NOMO-1 treated with dmso at 0.1 percent for 144 hours (cell line): ENCODE measurements around the gene TAF1B.

ENCODE experiments used
- DNase-seq: peaks from one replicate; lab custom pipeline; 2025; ENCODE audit not compliant: unreplicated experiment; lab: John Stamatoyannopoulos, UW

Gene TAF1B

DNA sequence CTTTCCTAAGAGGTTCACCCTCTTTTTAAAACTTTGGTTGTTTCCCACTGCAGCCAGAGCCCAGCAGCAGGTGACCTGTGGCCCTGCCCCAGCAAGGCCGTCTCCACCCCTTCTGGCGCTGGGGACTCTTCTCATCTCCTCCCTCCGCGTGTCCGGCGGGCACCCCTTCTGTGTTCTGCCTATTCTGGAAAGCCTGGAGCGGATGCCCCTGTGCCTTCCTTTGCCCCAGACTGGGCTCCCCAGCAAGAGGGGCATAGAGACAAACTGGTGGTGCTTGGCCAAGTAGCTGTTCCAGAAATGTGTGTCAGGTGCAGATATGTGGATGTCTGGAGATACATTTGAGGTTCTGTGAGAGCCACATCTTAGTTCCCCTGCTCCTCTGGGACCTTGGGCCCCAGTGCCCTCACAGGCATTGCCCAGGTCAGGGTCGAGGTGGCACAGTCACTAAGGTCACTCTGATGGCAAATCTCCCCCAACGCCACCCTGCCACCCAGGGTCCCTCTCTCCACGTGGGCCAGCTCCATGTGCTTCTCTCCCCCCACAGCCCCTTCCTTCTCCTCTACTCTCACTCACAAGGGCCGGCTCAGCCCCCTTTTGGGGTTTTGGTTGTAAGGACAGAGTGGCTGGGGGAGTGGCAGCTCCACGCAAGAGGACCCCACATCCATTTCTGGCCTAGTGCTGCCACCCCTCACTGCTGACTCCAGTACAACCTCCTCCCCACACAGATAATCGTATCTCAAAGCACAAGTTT is 35.5 kb upstream of the TAF1B start:
- no peak for DNase-seq

DNA sequence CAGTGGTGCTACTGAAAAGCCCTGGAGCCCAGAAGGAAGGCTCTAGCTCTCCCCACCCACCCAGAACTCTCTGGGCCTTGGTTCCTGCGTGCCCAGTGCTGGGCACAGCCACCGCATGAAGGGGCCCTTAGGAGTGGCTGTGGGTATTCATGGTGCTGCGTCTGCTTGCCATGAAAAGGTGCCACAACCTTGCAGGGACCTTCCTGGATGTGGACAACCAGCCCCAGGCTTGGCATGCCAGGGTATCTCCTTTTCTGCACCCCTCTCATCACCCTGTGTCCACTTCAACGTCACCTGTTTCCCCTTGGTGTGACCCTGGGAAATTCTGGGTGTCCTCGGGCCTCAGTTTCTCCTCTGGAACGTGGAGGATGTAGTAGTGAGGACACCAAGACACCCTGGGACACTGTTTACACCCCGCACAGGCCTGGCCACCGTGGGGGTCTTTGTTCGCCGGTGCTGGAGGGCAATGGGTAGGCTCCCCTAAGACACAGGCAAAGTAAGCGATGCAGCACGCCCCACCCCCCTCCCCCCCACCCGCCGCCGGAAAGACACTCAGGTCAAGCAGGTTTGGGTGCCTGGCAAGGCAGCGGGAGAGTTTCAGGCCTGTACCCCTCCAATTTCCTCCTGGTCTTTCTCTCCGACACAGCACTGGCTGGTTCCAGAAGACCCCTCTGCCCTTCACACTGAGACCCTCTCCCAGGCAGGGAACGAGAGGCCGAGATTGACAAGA is 34.8 kb upstream of the TAF1B start:
- DNase-seq = no peak

DNA sequence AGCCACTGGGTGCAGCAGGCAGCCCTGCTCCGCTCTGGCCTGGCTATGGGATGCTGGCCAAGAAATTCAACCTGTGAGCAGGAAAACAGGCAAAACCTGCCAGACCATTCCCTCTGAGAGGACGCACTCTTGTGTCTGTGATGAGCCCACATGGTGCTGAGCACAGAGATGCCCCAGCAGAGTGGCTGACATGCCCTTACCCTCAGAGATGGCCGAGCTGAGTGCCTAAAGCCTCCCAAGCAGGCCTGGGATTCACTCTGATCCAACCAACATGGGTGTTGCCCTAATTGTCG is 34.3 kb upstream of the TAF1B start:
- DNase-seq = no peak

DNA sequence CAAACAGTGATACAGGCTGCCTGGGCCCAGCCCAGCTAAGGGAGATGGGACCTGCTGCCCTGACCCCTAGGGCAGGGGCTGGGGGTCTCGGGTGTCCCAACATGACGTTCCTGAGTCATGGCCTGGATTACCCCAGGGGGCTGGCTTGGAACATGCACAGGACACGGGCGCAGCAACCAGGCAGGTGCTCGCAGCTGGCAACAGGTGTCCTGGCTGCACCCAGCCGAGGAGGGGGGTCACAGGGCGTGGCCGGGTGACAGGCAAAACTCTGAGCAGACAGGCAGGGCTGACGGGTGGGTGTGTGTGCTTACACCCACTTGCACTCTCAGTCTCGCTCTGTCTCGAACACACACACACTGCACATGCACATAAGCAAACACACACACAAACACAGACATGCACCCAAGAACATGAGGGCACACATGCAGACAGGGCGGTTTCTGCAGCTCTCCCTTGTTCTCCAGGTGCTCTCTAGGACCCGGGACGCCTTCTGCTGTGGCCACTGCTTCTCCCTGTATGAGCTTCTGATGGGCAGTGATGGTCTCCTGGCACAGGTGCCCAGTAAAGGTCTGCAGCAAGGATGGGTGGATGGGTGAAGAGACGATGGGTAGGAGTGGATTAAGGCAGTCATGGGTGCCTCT is 33.7 kb upstream of the TAF1B start:
- DNase-seq = no peak

DNA sequence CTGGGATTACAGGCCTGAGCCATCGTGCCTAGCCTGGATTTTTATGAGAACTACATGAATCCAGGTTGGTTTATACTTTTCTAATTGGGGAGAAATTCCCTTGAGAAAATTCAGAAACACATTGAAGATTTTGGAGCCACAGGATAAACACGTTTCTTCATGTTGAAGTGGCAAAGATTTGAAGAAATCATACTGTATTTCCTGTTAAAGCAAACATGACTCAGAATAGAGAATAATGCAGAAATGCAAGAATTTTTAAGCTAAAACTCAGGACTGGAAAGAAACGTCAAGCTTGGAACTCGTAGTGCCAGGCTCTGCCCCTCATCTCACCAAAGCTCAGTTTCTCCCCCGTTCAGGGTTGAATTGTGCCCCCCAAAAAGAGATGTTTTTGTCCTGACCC is 32.1 kb upstream of the TAF1B start:
- no peak for DNase-seq

DNA sequence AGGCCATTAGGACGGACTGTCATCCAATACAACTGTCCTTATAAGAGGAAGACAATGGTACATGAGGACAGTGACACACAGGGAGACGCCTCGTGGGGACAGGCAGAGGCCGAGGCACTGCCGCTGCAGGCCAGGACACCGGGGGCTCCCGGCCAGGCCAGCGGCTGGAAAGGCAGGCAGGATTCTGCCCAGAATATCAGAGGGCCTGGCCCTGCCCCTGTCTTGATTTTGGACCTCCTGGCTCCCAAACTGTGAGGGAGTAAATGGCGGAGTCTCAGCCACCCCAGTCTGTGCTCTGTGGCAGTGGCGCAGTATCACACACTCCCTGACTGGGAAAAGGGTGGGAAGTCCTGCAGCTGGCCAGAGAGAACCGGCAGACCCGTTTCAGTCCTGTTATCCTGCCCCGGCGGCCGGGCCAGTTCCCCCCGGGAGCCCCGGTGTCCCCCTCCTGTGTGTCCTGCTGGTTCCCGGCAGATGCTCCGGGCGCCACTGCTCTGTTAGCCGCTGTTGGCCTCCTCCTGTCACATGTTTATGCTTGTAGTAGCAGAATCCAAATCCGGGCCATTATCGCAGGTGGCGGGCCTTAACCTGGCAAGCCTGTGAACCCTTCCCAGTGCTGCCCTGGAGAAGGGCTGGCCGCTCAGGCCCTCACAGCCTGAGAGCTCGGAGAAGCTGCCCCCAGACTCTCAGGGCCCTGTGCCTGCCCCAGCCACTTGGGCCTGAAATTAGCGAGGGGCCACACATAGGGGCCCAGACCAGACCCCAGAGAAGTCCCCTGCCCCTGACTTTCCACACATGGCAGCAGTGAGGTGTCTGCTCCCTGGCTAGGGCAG is 31.4 kb upstream of the TAF1B start:
- DNase-seq = no peak

DNA sequence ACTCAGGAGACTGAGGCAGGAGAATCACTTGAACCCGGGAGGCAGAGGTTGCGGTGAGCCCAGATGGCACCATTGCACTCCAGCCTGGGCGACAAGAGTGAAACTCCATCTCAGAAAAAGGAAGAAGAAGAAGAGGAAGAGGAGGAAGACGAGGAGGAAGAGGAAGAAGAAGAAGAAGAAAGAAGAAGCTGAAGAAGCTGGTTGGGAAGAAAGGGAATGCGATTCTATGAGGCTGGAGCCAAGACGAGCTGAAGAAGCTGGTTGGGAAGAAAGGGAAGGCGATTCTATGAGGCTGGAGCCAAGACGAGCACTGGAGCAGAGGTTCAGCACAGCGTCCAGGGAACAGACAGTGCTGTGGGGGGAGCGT is 30.3 kb upstream of the TAF1B start:
- DNase-seq = no peak

DNA sequence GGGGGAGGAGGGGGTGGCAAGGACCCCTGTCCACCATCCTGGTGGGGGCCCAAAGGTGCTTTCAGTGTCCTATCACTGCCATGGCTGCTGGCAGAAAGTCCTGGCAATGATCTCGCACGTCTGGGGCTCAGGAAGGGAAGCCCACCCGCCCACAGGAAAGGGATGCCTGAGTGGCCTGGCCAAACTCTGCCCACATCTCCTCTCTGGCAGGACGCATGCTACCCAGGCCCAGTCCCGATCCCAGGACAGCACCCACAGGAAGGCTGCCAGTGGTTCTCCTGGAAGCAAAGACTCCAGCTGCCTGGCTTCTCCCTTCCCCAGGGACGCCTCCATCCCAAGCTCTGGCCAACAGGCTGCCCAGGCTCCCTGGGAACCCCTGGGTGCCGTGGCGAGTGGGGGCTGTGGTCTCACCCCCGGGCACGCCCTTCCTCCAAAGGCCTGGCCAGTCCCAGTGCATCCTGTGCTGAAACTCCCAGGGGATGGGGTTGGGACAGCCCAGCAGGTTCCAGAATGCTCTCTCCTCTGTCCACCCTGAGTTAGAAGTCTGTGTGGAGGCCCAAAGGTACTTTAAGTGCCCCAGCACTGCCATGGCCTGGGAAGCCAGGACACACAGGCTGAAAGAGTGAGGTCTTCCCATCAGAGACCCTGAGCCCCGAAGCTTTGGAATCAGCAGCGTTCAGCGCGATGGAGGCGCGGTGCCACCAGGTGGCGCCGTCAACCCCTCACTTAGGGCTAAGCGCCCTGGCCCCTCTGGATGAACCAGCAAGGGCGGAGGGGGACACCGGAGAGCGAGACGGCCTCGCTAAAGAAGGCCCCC is 29.8 kb upstream of the TAF1B start:
- DNase-seq = peak; percentile 34

DNA sequence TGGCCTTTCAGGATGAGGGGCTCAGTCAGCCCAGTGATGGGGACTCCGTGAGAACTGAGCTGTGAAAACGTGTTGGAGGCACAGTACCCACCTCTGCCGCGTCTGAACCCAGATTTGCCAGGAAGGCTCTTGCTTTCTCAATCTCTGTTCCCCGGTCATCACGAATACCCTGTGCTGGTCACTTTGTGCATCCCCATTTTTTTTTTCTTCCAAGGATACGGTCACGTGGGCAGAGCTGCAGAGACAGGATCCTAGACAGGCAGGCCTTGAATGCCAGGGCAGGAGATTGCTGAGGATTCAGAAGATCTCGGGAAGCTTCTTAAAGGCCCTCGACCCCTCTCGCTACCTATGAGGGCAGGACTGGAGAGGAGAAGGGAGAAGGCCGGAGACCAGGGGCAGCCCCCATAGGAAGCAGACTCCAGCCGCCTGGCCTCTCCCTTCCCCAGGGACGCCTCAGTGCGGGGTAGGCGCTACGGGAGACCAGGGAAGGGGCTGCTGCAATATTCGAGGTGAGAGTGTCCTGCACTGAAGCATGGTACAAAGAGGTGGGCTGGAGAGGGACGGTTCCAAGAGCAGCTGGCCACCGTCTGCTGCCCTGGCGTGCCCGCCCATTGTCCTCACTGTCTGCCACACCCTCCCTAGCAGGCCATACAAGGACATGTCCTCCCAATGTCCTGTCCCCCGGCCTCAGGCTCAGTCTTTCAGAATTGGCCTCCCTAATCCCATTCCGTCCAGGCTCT is 29.0 kb upstream of the TAF1B start:
- no peak for DNase-seq

DNA sequence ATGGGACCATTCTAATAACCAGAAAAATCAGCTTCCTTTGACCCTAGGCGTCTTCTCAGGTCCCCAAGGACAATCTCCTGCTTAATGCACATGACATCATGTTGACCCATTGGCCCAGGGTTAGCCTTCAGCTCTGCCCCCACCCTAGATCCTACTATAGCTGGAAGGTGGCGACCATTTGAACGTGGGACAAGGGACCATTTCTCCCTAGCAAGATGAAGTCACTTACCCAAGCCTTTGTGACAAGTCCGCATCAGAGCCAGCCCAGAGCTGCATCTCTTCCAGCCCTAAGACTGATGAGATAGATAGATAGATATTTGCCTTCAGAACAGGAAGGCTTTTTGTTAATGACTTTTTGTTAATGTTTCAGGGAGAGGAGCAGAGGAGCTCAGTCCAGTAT is 28.2 kb upstream of the TAF1B start:
- DNase-seq = no peak

DNA sequence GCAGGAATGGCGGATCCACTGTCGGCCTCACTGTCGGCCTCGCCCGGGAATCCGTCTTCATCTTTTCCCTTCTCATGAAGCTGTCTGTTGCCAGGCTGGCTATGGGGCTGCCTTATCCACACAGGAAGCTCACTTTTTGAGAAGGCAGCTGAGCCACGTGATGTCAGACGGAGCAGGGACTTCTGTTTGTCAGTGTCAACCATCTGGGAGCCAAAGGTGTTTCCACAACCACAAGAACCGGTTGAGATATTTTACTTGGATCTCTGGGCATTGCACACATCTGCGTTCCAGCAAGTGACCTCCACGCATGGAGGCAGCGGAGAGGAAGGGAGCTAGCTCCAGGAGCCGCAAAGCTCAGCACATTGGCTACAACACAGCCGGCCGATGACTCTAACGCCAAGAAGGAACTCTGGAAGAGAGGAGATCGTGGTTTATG is 27.4 kb upstream of the TAF1B start:
- DNase-seq = no peak

DNA sequence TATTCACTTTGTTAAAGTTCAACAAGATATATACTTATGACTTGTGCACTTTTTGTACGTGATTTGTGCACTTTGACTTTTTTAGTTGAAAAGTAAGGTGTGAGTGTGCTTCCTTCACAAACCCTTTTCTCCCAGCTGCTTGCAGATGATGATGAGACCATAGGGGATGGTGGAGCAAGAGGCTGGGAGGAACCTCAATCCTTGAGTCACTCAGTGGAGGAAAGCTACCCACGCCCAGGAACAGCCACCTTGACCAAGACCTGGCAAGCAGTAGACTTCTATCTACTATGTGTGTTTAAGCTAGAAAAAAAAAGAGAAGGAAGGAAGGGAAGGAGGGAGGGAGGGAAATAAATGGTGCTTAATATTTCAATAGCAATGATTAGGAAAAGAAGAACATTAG is 25.2 kb upstream of the TAF1B start:
- DNase-seq = no peak

DNA sequence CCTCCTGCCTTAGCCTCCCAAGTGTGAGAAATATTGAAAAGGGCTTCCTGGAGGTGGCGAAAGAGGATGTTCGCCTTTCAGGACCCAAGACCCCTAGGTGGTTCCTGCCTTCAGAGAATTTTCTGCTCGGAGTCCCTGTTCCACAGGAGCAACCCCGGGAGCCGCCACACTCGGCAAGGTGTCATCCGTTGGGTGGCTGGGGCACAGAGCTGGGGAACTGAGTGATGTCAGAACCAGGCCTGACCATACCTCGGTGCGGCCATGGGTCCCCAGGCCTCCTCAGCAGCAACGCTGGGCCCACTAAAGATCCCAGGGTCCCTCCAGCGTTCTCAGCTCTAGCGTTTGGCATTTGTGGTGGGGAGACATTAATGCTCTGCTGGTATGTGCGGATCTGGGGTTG is 23.7 kb upstream of the TAF1B start:
- DNase-seq = no peak

DNA sequence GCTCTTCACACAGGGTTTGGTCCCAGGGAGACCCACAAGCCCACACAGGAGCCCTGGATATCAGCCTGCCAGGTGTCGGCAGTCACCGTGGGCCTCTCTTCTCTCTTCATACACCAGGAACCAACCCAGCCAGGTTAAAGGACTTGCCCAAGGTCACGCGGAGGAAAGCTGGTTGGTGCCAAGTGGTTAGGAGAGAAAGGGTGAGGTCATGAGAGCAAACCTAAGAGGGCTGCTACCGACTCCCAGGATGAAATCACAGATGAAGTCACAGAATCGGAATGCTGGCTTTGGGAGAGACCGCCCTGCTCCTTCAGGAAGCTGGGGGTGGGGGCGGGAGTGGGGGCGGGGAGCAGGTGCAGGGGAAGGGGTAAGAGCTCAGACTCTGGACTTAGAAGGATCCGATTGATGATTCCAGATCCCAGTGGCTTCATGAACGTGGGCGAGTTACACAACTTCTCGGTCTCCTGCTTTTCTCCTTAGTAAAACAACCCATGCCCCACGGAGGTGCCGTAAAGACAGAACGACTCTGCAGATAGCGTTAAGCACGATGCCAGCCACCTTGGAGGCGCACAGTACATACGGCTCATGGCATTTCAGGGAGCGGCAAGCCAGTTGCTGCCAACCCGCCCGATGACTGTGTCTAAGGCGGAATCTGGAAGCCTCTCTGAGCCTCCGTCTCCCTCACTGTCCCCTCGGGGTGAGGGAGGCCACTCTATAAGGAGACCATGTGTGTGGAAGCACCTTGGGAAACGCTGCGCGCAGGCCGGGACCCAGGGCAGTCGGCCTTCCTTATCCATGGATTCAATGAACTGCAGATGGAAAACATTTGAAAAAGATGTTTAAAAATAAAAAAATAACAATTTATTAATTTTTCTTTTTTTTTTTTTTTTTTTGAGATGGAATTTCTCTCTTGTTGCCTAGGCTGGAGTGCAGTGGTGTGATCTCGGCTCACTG is 23.0 kb upstream of the TAF1B start:
- no peak for DNase-seq

DNA sequence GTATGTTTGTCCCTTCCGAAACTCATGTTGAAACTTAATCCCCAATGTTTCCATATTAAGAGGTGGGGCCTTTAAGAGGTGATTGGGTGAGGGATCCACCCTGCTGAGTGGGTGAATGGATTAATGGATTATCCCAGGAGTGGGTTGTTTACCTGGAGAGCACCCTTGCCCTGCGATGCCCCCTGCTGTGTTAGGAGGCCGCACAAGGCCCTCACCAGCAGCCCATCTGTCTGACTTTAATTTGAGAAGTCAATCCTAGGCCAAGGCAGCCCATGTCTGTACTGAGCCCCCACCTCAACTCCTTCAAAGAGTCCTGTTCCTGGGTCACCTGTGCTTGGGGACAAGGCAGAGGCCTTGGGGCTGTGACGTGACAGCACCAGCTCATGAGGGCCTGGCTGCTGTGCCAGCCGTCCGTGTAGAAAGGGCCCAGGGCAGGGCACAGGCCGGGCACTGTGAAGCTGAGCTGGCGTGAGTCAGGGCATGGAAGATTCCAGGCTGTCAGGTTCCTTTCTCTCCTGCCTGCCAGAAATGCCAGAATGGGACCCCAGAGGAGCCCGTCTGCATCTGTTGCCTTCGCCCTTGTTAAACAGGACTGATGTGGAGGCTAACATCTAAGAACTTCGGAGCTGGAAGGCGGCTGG is 21.3 kb upstream of the TAF1B start:
- no peak for DNase-seq

DNA sequence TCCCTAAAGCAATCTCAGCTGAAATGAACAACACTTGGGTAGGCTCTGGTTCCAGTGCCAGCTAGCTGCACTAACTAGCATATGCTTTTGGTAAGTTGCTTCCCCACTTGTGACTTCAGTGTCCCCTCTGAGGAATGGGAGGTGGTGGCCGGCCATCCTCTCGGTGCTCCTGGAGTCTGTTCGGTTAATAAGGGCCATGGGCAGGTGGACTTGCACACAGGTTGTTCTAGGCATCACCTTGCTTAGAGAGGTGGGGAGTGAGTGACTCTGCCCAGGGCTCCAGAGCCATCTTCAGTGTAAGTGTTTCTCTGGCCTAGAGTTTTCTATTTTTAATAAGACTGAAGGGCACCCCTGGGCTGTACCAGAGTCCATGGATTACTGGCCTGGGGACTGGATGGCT is 18.8 kb upstream of the TAF1B start:
- DNase-seq = no peak

DNA sequence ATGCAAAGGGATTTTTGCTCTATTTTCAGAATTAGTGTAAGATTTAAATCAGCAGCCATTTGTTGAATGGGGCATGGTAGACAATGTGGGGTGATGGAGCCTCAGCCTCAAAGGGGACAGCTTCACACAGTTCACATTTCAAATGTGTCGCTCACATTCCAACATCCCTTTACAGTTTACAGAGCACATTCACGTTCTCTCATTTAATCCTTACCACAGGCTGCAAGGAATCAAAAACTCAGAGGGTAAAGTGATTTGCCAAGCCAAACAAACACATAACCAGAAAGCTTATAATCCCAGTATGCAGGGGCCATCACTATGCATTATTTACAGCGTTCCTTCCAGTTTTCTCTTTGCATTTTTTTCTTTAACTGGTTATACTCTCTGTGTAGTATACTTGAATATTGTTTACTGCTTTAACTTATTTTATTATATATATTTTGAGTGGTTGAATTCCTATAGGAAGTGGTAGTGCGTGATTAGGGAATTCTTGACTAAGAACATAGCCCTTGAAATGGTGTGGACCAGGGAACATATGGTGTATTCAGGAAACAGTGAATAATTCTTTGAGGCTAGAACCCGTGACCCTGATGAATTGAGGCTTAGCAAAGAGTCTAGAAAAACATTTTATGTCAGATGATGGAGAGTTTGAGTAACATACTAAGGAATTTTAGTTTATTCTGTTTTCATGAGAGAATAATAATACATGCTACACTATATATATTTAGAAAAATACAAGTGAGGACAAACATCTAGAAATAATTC is 18.1 kb upstream of the TAF1B start:
- no peak for DNase-seq

DNA sequence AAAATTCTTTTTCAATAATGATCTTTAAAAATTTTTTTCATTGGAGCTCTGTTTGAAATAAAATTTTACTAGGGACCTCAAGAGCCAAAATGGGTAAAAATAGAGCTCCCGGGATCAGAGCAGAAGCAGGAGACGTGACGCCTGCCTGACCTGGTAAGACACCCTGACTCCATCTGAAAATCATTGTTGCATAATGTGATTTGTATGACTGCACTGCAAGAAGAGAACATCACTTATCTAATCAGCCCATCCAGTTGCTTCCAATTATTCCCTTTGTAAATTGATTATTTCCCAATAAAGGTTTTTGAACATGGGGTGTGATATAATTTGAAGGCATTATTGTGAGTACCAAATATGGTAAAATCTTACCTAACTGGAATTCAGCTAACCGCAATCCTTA is 17.1 kb upstream of the TAF1B start:
- DNase-seq = no peak
